Lower leg skin (tissue), 3 donors: ENCODE results near the gene RASAL1.

Experiments used
- CTCF ChIP-seq, 3 donors: fragments of 450-650 bp; IDR thresholded peaks; one replicate each; pipeline ENCODE4 v1.5.1; 2016; ENCODE audit warnings: antibody characterized with exemption in 3 of 3, mild to moderate bottlenecking in 3 of 3, moderate library complexity in 2 of 3
- POLR2A ChIP-seq, 2 donors: fragments of 450-650 bp; IDR thresholded peaks; one replicate each; pipeline ENCODE4 v1.6.1; 2016 to 2017; ENCODE audit warnings: antibody characterized with exemption in 2 of 2, mild to moderate bottlenecking in 1 of 2, moderate library complexity in 1 of 2

- TF ChIP-seq CTCF (IDR thresholded peaks at IDR 0.05) (no peak), POLR2A (IDR thresholded peaks at IDR 0.05) (no peak)
Observed at GRCh38 chr12:113170457-113170856, 34.9 kb upstream of the RASAL1 start.
